IMR-90 (cell line): ENCODE data around the gene COQ2. TPM values are rescaled to one million over a fixed set of nuclear protein-coding genes. Genes with fewer than 3 reads are reported as not detected.

ENCODE experiments used
- ATAC-seq: fragments of 200-7000 bp; cut with Tn5 transposase; 2 replicates; pipeline ENCODE4 v1.9.1; 2020; ENCODE audit warnings: low read depth, mild to moderate bottlenecking, moderate library complexity
- BruUV-seq: library from RNA; stranded (reverse); fragments of 400-500 nt; replicated peaks from 2 replicates; lab custom pipeline; 2021; lab: Mats Ljungman, UMichigan
- CTCF ChIA-PET: fragments of 300-600 bp; formaldehyde crosslinking; extraction: SDS; loops from one replicate; lab custom pipeline; 2021; ENCODE audit warnings: antibody characterized with exemption; lab: Yijun Ruan, JAX
- POLR2A ChIA-PET: fragments of 300-600 bp; sonication (Branson Sonifier 250); formaldehyde crosslinking; loops from one replicate; lab custom pipeline; 2022; ENCODE audit warnings: antibody characterized with exemption; ENCODE audit not compliant: unreplicated experiment; lab: Charles Lee
- DNase-seq: peaks from one replicate; pipeline ENCODE4 v3.0.0; 2013
- H2AFZ ChIP-seq: replicated peaks from 2 replicates; pipeline ENCODE3; 2013; ENCODE audit warnings: low read length, mild to moderate bottlenecking; ENCODE audit not compliant: poor library complexity
- H2AK5ac ChIP-seq: 2 replicates; pipeline ENCODE4 v1.6.1; 2013; ENCODE audit warnings: low read depth, low read length, inconsistent platforms
- H2AK9ac ChIP-seq: replicated peaks from 2 replicates; pipeline ENCODE3; 2013; ENCODE audit warnings: mild to moderate bottlenecking, low read depth, low read length, moderate library complexity; ENCODE audit not compliant: poor library complexity
- H2BK120ac ChIP-seq: 2 replicates; pipeline ENCODE4 v1.6.1; 2013; ENCODE audit warnings: low read depth, low read length, inconsistent platforms
- H2BK15ac ChIP-seq: 3 replicates; pipeline ENCODE4 v1.6.1; 2013; ENCODE audit warnings: low read depth, low read length, inconsistent platforms
- H2BK20ac ChIP-seq: 2 replicates; pipeline ENCODE4 v1.6.1; 2013; ENCODE audit warnings: low read depth, mild to moderate bottlenecking, inconsistent platforms, low read length, moderate library complexity
- H2BK5ac ChIP-seq: 2 replicates; pipeline ENCODE4 v1.6.1; 2013; ENCODE audit warnings: mild to moderate bottlenecking, low read depth, low read length, inconsistent platforms; ENCODE audit not compliant: poor library complexity, severe bottlenecking
- H3K14ac ChIP-seq: replicated peaks from 2 replicates; pipeline ENCODE4 v1.6.1; 2013; ENCODE audit warnings: low read depth, low read length, inconsistent platforms
- H3K18ac ChIP-seq: 2 replicates; pipeline ENCODE4 v1.6.1; 2013; ENCODE audit warnings: low read depth, low read length, control low read depth
- H3K23ac ChIP-seq: 2 replicates; pipeline ENCODE4 v1.6.1; 2013; ENCODE audit warnings: low read depth, low read length, inconsistent platforms
- H3K27ac ChIP-seq: 2 replicates; pipeline ENCODE4 v1.5.1; 2013; ENCODE audit warnings: mild to moderate bottlenecking, control low read depth, low read length; ENCODE audit not compliant: insufficient read depth
- H3K27me3 ChIP-seq: 2 replicates; pipeline ENCODE4 v1.6.1; 2013; ENCODE audit warnings: low read length; ENCODE audit not compliant: control insufficient read depth, insufficient read depth
- H3K36me3 ChIP-seq: 2 replicates; pipeline ENCODE4 v1.6.1; 2013; ENCODE audit warnings: low read length, mixed read lengths; ENCODE audit not compliant: control insufficient read depth, insufficient read depth
- H3K4ac ChIP-seq: 2 replicates; pipeline ENCODE4 v1.6.1; 2013; ENCODE audit warnings: low read depth, low read length, inconsistent platforms
- H3K4me1 ChIP-seq: 2 replicates; pipeline ENCODE4 v1.6.1; 2013; ENCODE audit warnings: low read length, mixed read lengths; ENCODE audit not compliant: control insufficient read depth, insufficient read depth
- H3K4me2 ChIP-seq: 2 replicates; pipeline ENCODE4 v1.6.1; 2013; ENCODE audit warnings: low read depth, mild to moderate bottlenecking, control low read depth, low read length, moderate library complexity
- H3K4me3 ChIP-seq: 2 replicates; pipeline ENCODE4 v1.5.1; 2013; ENCODE audit warnings: low read depth, mild to moderate bottlenecking, control low read depth, low read length, moderate library complexity; ENCODE audit not compliant: insufficient read depth
- H3K56ac ChIP-seq: 2 replicates; pipeline ENCODE4 v1.6.1; 2013; ENCODE audit warnings: low read length, inconsistent platforms; ENCODE audit not compliant: insufficient read depth; ENCODE audit errors: extremely low read depth
- H3K79me1 ChIP-seq, 2 experiments: 2 replicates each; pipeline ENCODE4 v1.6.1; 2013; ENCODE audit warnings: low read length in 2 of 2, inconsistent platforms in 1 of 2, low read depth in 1 of 2
- H3K9ac ChIP-seq: 2 replicates; pipeline ENCODE4 v1.6.1; 2013; ENCODE audit warnings: low read depth, low read length, control low read depth
- H3K9me1 ChIP-seq: 2 replicates; pipeline ENCODE4 v1.6.1; 2013; ENCODE audit warnings: low read length, inconsistent platforms; ENCODE audit not compliant: insufficient read depth
- H3K9me3 ChIP-seq: 2 replicates; pipeline ENCODE4 v1.6.1; 2013; ENCODE audit warnings: low read length; ENCODE audit not compliant: control insufficient read depth, insufficient read depth
- H4K20me1 ChIP-seq: 2 replicates; pipeline ENCODE4 v1.6.1; 2013; ENCODE audit warnings: low read length, inconsistent platforms; ENCODE audit not compliant: insufficient read depth
- H4K5ac ChIP-seq: 2 replicates; pipeline ENCODE4 v1.6.1; 2013; ENCODE audit warnings: mild to moderate bottlenecking, low read depth, low read length, control low read depth
- H4K8ac ChIP-seq, 2 experiments: 2 replicates each; pipeline ENCODE4 v1.6.1; 2013; ENCODE audit warnings: low read depth in 2 of 2, low read length in 2 of 2, control low read depth in 1 of 2, inconsistent platforms in 1 of 2
- H4K91ac ChIP-seq: 2 replicates; pipeline ENCODE4 v1.6.1; 2013; ENCODE audit warnings: low read depth, low read length, inconsistent platforms; ENCODE audit not compliant: insufficient read depth
- BHLHE40 ChIP-seq: fragments of 150-350 bp; IDR thresholded peaks from 2 replicates; pipeline ENCODE4 v1.6.1; 2016; ENCODE audit warnings: mild to moderate bottlenecking, low read depth, low read length
- CEBPB ChIP-seq: IDR thresholded peaks from 2 replicates; pipeline ENCODE4 v1.6.1; 2012; ENCODE audit warnings: low read depth, low read length, improper control_type of control experiment
- CHD1 ChIP-seq: IDR thresholded peaks from 2 replicates; pipeline ENCODE4 v1.6.1; 2012; ENCODE audit warnings: low read depth, low read length, improper control_type of control experiment
- FOS ChIP-seq: fragments of 150-350 bp; IDR thresholded peaks from 2 replicates; pipeline ENCODE4 v1.6.1; 2016; ENCODE audit warnings: low read depth, low read length
- MAFK ChIP-seq: IDR thresholded peaks from 2 replicates; pipeline ENCODE4 v1.6.1; 2012; ENCODE audit warnings: low read depth, low read length, improper control_type of control experiment
- MAZ ChIP-seq: IDR thresholded peaks from 2 replicates; pipeline ENCODE4 v1.6.1; 2012; ENCODE audit warnings: low read depth, mild to moderate bottlenecking, low read length, improper control_type of control experiment, moderate library complexity, borderline replicate concordance
- MXI1 ChIP-seq: IDR thresholded peaks from 2 replicates; pipeline ENCODE4 v1.6.1; 2012; ENCODE audit warnings: low read depth, mild to moderate bottlenecking, low read length, moderate library complexity, borderline replicate concordance
- NFE2L2 ChIP-seq: fragments of 150-350 bp; IDR thresholded peaks from 2 replicates; pipeline ENCODE4 v1.6.1; 2016; ENCODE audit warnings: low read depth, mild to moderate bottlenecking, low read length
- POLR2A ChIP-seq: IDR thresholded peaks from 2 replicates; pipeline ENCODE4 v1.6.1; 2012; ENCODE audit warnings: mild to moderate bottlenecking, low read depth, low read length
- RCOR1 ChIP-seq: IDR thresholded peaks from 2 replicates; pipeline ENCODE4 v1.6.1; 2012; ENCODE audit warnings: mild to moderate bottlenecking, low read length, improper control_type of control experiment; ENCODE audit not compliant: insufficient replicate concordance
- RFX5 ChIP-seq: IDR thresholded peaks from 2 replicates; pipeline ENCODE4 v1.8.0; 2012; ENCODE audit warnings: low read depth, mild to moderate bottlenecking, low read length, moderate library complexity
- SMC3 ChIP-seq: fragments of 150-350 bp; IDR thresholded peaks from 2 replicates; pipeline ENCODE4 v1.6.1; 2016; ENCODE audit warnings: low read depth, mild to moderate bottlenecking, antibody characterized with exemption, low read length, moderate library complexity
- WGBS, 2 experiments: methylation state at CpG; one replicate each; pipeline versions ENCODE4 v1.1.5 to v1.1.7; 2013; ENCODE audit warnings: missing lambda C conversion rate in 2 of 2; ENCODE audit not compliant: insufficient read length in 1 of 2; ENCODE audit errors: extremely low coverage in 2 of 2; 5-methylcytosine and 5-hydroxymethylcytosine counted together
- dilution Hi-C: fragments of 300-500 bp; cut with HindIII; formaldehyde crosslinking; loops from one replicate; pipeline ENCODE4 v1.14.3; 2018; ENCODE audit warnings: low sequenced_read_pairs; ENCODE audit not compliant: unreplicated experiment
- in situ Hi-C: fragments of 300-500 bp; cut with MboI; formaldehyde crosslinking; loops from 3 replicates; pipeline ENCODE4 v1.14.3; 2019; ENCODE audit warnings: low sequenced_read_pairs, inconsistent platforms, mixed read lengths
- intact Hi-C: fragments of 100-400 bp; cut with micrococcal nuclease; formaldehyde crosslinking; loops from 2 replicates; pipeline ENCODE4 v1.10.0; 2022
- polyA plus RNA-seq, 3 experiments: library from polyadenylated mRNA; depleted of rRNA; stranded (reverse); fragments of >200 nt; gene quantifications; 2 replicates each; pipeline ENCODE4 v1.2.3, GENCODE V29; 2012; ENCODE audit warnings: low replicate concordance in 1 of 3
- total RNA-seq: library from RNA; depleted of rRNA; stranded (reverse); fragments of >200 nt; gene quantifications from 2 replicates; pipeline ENCODE4 v1.2.3, GENCODE V29; 2012
- TF ChIP-seq, protein P1 (sequence below): fragments of 150-350 bp; IDR thresholded peaks from 2 replicates; pipeline ENCODE4 v1.6.1; 2016; ENCODE audit warnings: low read depth, mild to moderate bottlenecking, low read length, moderate library complexity, borderline replicate concordance
- TF ChIP-seq, protein P2 (sequence below): conservative IDR thresholded peaks from 2 replicates; pipeline ENCODE4 v1.5.1; 2012; ENCODE audit warnings: mild to moderate bottlenecking, low read depth, low read length, improper control_type of control experiment
- TF ChIP-seq, protein P3 (sequence below): fragments of 150-350 bp; IDR thresholded peaks from 2 replicates; pipeline ENCODE4 v1.6.1; 2017; ENCODE audit warnings: mild to moderate bottlenecking, antibody characterized with exemption, low read length, low read depth

The COQ2 gene
- total and polyA plus RNA-seq, 2 of the 4 experiments (the other 2 are of a cell fraction): 7.3 to 7.4 TPM

DNA sequence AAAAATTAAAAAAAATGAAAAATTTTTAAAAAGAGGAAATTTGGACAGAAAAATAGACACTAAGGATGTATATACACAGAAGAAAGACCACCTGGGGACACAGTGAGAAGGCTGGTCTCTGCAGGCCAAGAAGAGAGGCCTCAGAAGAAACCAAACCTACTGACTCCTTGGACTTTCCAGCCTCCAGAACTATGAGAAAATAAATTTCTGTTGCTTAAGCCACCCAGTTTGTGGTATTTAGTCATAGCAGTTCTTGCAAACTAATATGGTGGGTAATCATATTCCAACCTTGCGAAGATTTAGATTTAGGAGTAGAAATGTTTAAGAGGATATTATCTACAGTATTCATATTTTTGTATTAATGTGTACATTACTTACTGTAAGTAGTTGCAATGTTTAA lies 56.4 kb downstream of the COQ2 start:
- H4K8ac ChIP-seq: no peak overlapping the region
- no peaks in the 10 kb centered on the region; the same call in 1 of the 2 replicates for H3K4me1 ChIP-seq
- no peak overlapping the region for H4K91ac ChIP-seq
- no peak overlapping the region for H3K14ac ChIP-seq
- H2BK15ac ChIP-seq: no peak overlapping the region
- no peak for TF ChIP-seq BHLHE40
- no peak for TF ChIP-seq MAZ
- TF ChIP-seq, protein P1, sequence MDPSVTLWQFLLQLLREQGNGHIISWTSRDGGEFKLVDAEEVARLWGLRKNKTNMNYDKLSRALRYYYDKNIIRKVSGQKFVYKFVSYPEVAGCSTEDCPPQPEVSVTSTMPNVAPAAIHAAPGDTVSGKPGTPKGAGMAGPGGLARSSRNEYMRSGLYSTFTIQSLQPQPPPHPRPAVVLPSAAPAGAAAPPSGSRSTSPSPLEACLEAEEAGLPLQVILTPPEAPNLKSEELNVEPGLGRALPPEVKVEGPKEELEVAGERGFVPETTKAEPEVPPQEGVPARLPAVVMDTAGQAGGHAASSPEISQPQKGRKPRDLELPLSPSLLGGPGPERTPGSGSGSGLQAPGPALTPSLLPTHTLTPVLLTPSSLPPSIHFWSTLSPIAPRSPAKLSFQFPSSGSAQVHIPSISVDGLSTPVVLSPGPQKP: no peak
- TF ChIP-seq, protein P2, sequence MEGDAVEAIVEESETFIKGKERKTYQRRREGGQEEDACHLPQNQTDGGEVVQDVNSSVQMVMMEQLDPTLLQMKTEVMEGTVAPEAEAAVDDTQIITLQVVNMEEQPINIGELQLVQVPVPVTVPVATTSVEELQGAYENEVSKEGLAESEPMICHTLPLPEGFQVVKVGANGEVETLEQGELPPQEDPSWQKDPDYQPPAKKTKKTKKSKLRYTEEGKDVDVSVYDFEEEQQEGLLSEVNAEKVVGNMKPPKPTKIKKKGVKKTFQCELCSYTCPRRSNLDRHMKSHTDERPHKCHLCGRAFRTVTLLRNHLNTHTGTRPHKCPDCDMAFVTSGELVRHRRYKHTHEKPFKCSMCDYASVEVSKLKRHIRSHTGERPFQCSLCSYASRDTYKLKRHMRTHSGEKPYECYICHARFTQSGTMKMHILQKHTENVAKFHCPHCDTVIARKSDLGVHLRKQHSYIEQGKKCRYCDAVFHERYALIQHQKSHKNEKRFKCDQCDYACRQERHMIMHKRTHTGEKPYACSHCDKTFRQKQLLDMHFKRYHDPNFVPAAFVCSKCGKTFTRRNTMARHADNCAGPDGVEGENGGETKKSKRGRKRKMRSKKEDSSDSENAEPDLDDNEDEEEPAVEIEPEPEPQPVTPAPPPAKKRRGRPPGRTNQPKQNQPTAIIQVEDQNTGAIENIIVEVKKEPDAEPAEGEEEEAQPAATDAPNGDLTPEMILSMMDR: no peak
- no peak for TF ChIP-seq SMC3
- TF ChIP-seq CHD1: no peak
- TF ChIP-seq POLR2A: no peak
- TF ChIP-seq RCOR1: no peak
- no peak for TF ChIP-seq CEBPB
- no peak for TF ChIP-seq RFX5
- no peak for TF ChIP-seq MAFK
- TF ChIP-seq MXI1: no peak
- no peak for TF ChIP-seq NFE2L2
- no peak for TF ChIP-seq FOS
- TF ChIP-seq, protein P3, sequence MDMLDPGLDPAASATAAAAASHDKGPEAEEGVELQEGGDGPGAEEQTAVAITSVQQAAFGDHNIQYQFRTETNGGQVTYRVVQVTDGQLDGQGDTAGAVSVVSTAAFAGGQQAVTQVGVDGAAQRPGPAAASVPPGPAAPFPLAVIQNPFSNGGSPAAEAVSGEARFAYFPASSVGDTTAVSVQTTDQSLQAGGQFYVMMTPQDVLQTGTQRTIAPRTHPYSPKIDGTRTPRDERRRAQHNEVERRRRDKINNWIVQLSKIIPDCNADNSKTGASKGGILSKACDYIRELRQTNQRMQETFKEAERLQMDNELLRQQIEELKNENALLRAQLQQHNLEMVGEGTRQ: no peak
- no TSS peak for BruUV-seq
- no peaks in the 10 kb centered on the region for H3K9me1 ChIP-seq
- ChIA-PET POLR2A (no interaction called here), CTCF (no interaction called here)
- no peak overlapping the region for H3K18ac ChIP-seq
- intact Hi-C loops (no loop called here), in situ Hi-C loops (no loop called here), dilution Hi-C loops (no loop called here)
- DNase-seq: no peak
- no peak overlapping the region for H2AK5ac ChIP-seq
- no peak overlapping the region for H2AFZ ChIP-seq
- H3K36me3 ChIP-seq: no peaks in the 10 kb centered on the region
- no peak overlapping the region for H3K56ac ChIP-seq
- H4K5ac ChIP-seq: no peak overlapping the region
- H3K9ac ChIP-seq: no peak overlapping the region
- H3K27me3 ChIP-seq: no peaks in the 10 kb centered on the region
- no peaks in the 10 kb centered on the region for H4K20me1 ChIP-seq
- H2AK9ac ChIP-seq: no peak overlapping the region
- H3K4me2 ChIP-seq: no peak overlapping the region
- WGBS, 2 experiments: no CpG with 5 or more reads among the region's 1 CpG
- no peaks in the 10 kb centered on the region for H3K79me1 ChIP-seq
- no peak overlapping the region for H2BK120ac ChIP-seq
- no peak overlapping the region for H3K4ac ChIP-seq
- ATAC-seq: no peak
- no peak overlapping the region for H2BK5ac ChIP-seq
- H2BK20ac ChIP-seq: no peak overlapping the region
- no peak overlapping the region for H3K23ac ChIP-seq
- H3K9me3 ChIP-seq: no peaks in the 10 kb centered on the region
- no peak overlapping the region for H3K4me3 ChIP-seq
- H3K27ac ChIP-seq: no peak overlapping the region
